K562 (cell line): Measurements from ENCODE around the gene COL5A1. TPM values are rescaled to one million over a fixed set of nuclear protein-coding genes. Genes with fewer than 3 reads are reported as not detected.

Source experiments
- ATAC-seq: fragments of 200-7000 bp; cut with Tn5 transposase; 3 replicates; pipeline ENCODE4 v1.9.1; 2020; ENCODE audit warnings: moderate library complexity
- BruUV-seq: library from RNA; stranded (reverse); fragments of 400-500 nt; replicated peaks from 2 replicates; lab custom pipeline; 2021; lab: Mats Ljungman, UMichigan
- CTCF ChIA-PET: fragments of 300-600 bp; formaldehyde crosslinking; extraction: SDS; loops from one replicate; lab custom pipeline; 2021; ENCODE audit warnings: low intra/inter-chr PET ratio; lab: Yijun Ruan, JAX
- POLR2A ChIA-PET: fragments of 300-600, 350-650 bp; sonication (Branson Sonifier 250); formaldehyde crosslinking; extraction: SDS; loops from one replicate; lab custom pipeline; 2021; ENCODE audit warnings: antibody characterized with exemption, inconsistent platforms; lab: Yijun Ruan, JAX
- DNase-seq, 4 experiments: peaks; one replicate each; pipeline versions ENCODE4 v3.0.0 to v3.0.0-alpha.2; 2011 to 2018; ENCODE audit warnings: low spot score in 3 of 4, mixed read lengths in 3 of 4; ENCODE audit errors: extremely low read depth in 1 of 4
- FAIRE-seq: peaks from 2 replicates; lab custom pipeline; 2011; peaks lifted over from hg19 to GRCh38; lab: Jason Lieb, UNC
- H2AFZ ChIP-seq: 2 replicates; pipeline ENCODE4 v1.6.0; 2011; ENCODE audit warnings: low read depth, low read length, control low read depth, inconsistent platforms
- H3K27ac ChIP-seq: fragments of 200-600 bp; 3 replicates; pipeline ENCODE4 v1.8.0; 2011; ENCODE audit warnings: low read depth, mild to moderate bottlenecking, control low read depth, inconsistent platforms, low read length, moderate library complexity, mixed read lengths; ENCODE audit errors: extremely low read depth
- H3K27me3 ChIP-seq, 2 experiments: fragments of 300-600 bp in 1 of 2; 2 replicates in 1 of 2; 3 replicates in 1 of 2; pipeline versions ENCODE4 v1.6.0 to v1.8.0; 2011; ENCODE audit warnings: inconsistent platforms in 2 of 2, low read length in 2 of 2, mild to moderate bottlenecking in 1 of 2, mixed read lengths in 1 of 2, moderate library complexity in 1 of 2; ENCODE audit not compliant: control insufficient read depth in 2 of 2, insufficient read depth in 2 of 2
- H3K36me3 ChIP-seq: fragments of 300-600 bp; 3 replicates; pipeline ENCODE4 v1.8.0; 2011; ENCODE audit warnings: mild to moderate bottlenecking, low read length, inconsistent platforms; ENCODE audit not compliant: control insufficient read depth, insufficient read depth
- H3K4me1 ChIP-seq, 2 experiments: fragments of 200-600 bp in 1 of 2; replicated peaks in 1 of 2; 2 replicates in 1 of 2; 3 replicates in 1 of 2; pipeline versions ENCODE4 v1.5.1 to v1.8.0; 2011; ENCODE audit warnings: inconsistent platforms in 2 of 2, low read length in 2 of 2, mild to moderate bottlenecking in 1 of 2, mixed read lengths in 1 of 2, moderate library complexity in 1 of 2; ENCODE audit not compliant: control insufficient read depth in 2 of 2, insufficient read depth in 2 of 2
- H3K4me2 ChIP-seq: 2 replicates; pipeline ENCODE4 v1.6.1; 2011; ENCODE audit warnings: low read length, control low read depth, inconsistent platforms, mixed read lengths; ENCODE audit not compliant: insufficient read depth
- H3K4me3 ChIP-seq: fragments of 200-600 bp; sonication (generic), shearing (Covaris generic); 2 replicates; pipeline ENCODE4 v1.5.1; 2016; ENCODE audit warnings: control low read depth, inconsistent platforms
- H3K79me2 ChIP-seq: fragments of 200-600 bp; 3 replicates; pipeline ENCODE4 v1.8.0; 2011; ENCODE audit warnings: low read length, inconsistent platforms; ENCODE audit not compliant: control insufficient read depth, insufficient read depth
- H3K9ac ChIP-seq, 2 experiments: 2 replicates each; pipeline versions ENCODE4 v1.6.0 to v1.6.1; 2011; ENCODE audit warnings: low read depth in 2 of 2, low read length in 2 of 2, control low read depth in 1 of 2, inconsistent platforms in 1 of 2, mild to moderate bottlenecking in 1 of 2, mixed read lengths in 1 of 2; ENCODE audit not compliant: insufficient read depth in 1 of 2
- H3K9me1 ChIP-seq: one replicate; pipeline ENCODE4 v1.6.0; 2011; ENCODE audit warnings: inconsistent platforms, mild to moderate bottlenecking, low read length, moderate library complexity; ENCODE audit not compliant: control insufficient read depth, insufficient read depth
- H3K9me3 ChIP-seq: replicated peaks from 2 replicates; pipeline ENCODE4 v1.5.1; 2011; ENCODE audit warnings: low read depth, low read length, inconsistent platforms; ENCODE audit not compliant: control insufficient read depth, insufficient read depth
- H4K20me1 ChIP-seq: replicated peaks from 2 replicates; pipeline ENCODE4 v1.6.1; 2011; ENCODE audit warnings: low read length, inconsistent platforms, mixed read lengths; ENCODE audit not compliant: control insufficient read depth, insufficient read depth
- DDX20 ChIP-seq: fragments of 450-650 bp; IDR thresholded peaks from 2 replicates; pipeline ENCODE4 v1.6.1; 2016; ENCODE audit warnings: missing genetic modification characterization, low read depth, mild to moderate bottlenecking, missing compliant biosample characterization, moderate library complexity
- DEAF1 ChIP-seq: fragments of 450-650 bp; formaldehyde crosslinking; IDR thresholded peaks from 2 replicates; pipeline ENCODE4 v1.4.0; 2020; ENCODE audit warnings: mild to moderate bottlenecking, moderate library complexity
- HMBOX1 ChIP-seq: sonication (generic); IDR thresholded peaks from 2 replicates; pipeline ENCODE4 v1.6.1; 2016
- HSF4 ChIP-seq: fragments of 250-450 bp; sonication (Bioruptor Pico); IDR thresholded peaks from 2 replicates; pipeline ENCODE4 v2.1.2; 2022; ENCODE audit warnings: mild to moderate bottlenecking, moderate library complexity, borderline replicate concordance
- MTA2 ChIP-seq: fragments of 450-650 bp; IDR thresholded peaks from 2 replicates; pipeline ENCODE4 v1.6.1; 2016; ENCODE audit warnings: low read depth
- MYC ChIP-seq, 2 experiments: fragments of 250-450 bp in 1 of 2; sonication (Bioruptor Pico) in 1 of 2; IDR thresholded peaks; 2 replicates each; pipeline versions ENCODE4 v1.5.1 to v1.6.1; 2012 to 2021; ENCODE audit warnings: low read depth in 2 of 2, borderline replicate concordance in 1 of 2, improper control_type of control experiment in 1 of 2, low read length in 1 of 2, mild to moderate bottlenecking in 1 of 2, moderate library complexity in 1 of 2
- NCOR1 ChIP-seq: fragments of 450-650 bp; IDR thresholded peaks from 2 replicates; pipeline ENCODE4 v1.6.1; 2016; ENCODE audit warnings: mild to moderate bottlenecking, moderate library complexity
- NFIC ChIP-seq: fragments of 450-650 bp; IDR thresholded peaks from 2 replicates; pipeline ENCODE4 v1.6.1; 2017; ENCODE audit warnings: mild to moderate bottlenecking, inconsistent platforms
- ZNF561 ChIP-seq: fragments of 450-650 bp; formaldehyde crosslinking; conservative IDR thresholded peaks from 2 replicates; pipeline ENCODE4 v1.4.0; 2020; ENCODE audit warnings: mild to moderate bottlenecking, moderate library complexity
- ZZZ3 ChIP-seq: fragments of 450-650 bp; IDR thresholded peaks from 2 replicates; pipeline ENCODE4 v1.6.1; 2016; ENCODE audit warnings: antibody characterized with exemption, mild to moderate bottlenecking, moderate library complexity
- WGBS: fragments of 100-300 bp; shearing (Covaris generic); methylation state at CpG from one replicate; pipeline ENCODE4 v1.1.6; 2016; ENCODE audit warnings: low coverage, mixed read lengths; ENCODE audit not compliant: insufficient coverage; ENCODE audit errors: missing lambda C conversion rate; 5-methylcytosine and 5-hydroxymethylcytosine counted together
- in situ Hi-C: fragments of 300-500 bp; cut with MboI; formaldehyde crosslinking; loops from 4 replicates; pipeline ENCODE4 v1.15.0; 2018; ENCODE audit warnings: inconsistent platforms, mixed read lengths
- intact Hi-C: fragments of 100-400 bp; cut with micrococcal nuclease; formaldehyde crosslinking; loops from 2 replicates; pipeline ENCODE4 v1.14.2; 2022
- polyA plus RNA-seq, 8 experiments: library from polyadenylated mRNA; depleted of rRNA in 4 of 8; stranded (reverse) in 5 of 8; unstranded in 3 of 8; fragments of >200 nt; fragmentation: Nextera tagmentation in 2 of 8; fragmentation: Illumina TruSeq in 1 of 8; extraction: Ambion mirVana in 2 of 8; extraction: Trizol in 1 of 8; gene quantifications; 2 replicates each; pipeline versions ENCODE4 v1.2.1 to v1.2.3, GENCODE V29; 2011 to 2014; ENCODE audit warnings: inconsistent platforms in 1 of 8, missing spikeins in 1 of 8
- total RNA-seq, 7 experiments: library from RNA; depleted of rRNA in 6 of 7; stranded (reverse); fragments of >200 nt in 6 of 7; fragmentation: Illumina TruSeq in 2 of 7; extraction: Trizol in 2 of 7; gene quantifications; 2 replicates each; pipeline versions ENCODE4 v1.2.1 to v1.2.3, GENCODE V29; 2011 to 2021; ENCODE audit warnings: low replicate concordance in 1 of 7

COL5A1 gene
- total and polyA plus RNA-seq, 9 of the 15 experiments (the other 6 are each of a cell fraction or from before 2014, with no cell fraction given), result under 0.01 to 0.13 (median 0.04) TPM; not detected in 6

GRCh38 chr9:134611046-134611445 lies 30.6 kb upstream of the COL5A1 start:
- no peak for FAIRE-seq
- ChIA-PET CTCF (no interaction called here), POLR2A (no interaction called here)
- Histone ChIP-seq H3K36me3 (no peaks in the 10 kb centered on the region), H3K79me2 (no peaks in the 10 kb centered on the region), H3K4me2 (no peak overlapping the region), H3K27ac (no peak overlapping the region), H3K4me1 (no peaks in the 10 kb centered on the region), H3K9me3 (no peaks in the 10 kb centered on the region), H3K4me3 (no peak overlapping the region), H3K9ac (no peak overlapping the region), H3K9me1 (no peaks in the 10 kb centered on the region), H2AFZ (no peak overlapping the region), H3K27me3 (no peaks in the 10 kb centered on the region; a peak in 1 of 5 replicates), H4K20me1 (no peaks in the 10 kb centered on the region)
- TF ChIP-seq HMBOX1 (no peak), HSF4 (no peak), DDX20 (tag) (no peak), DEAF1 (CRISPR knock-in tag) (no peak), ZNF561 (CRISPR knock-in tag) (no peak), MTA2 (no peak), MYC (IDR thresholded peaks at IDR 0.05; ENCODE audit: low read depth, low read length) (no peak), MYC (CRISPR knock-in tag; IDR thresholded peaks at IDR 0.05; ENCODE audit: borderline replicate concordance, low read depth) (no peak), NCOR1 (no peak), NFIC (no peak), ZZZ3 (no peak)
- ATAC-seq, result no peak
- WGBS, result 0% methylated on average over 4 of the region's 4 CpGs
- intact Hi-C loops, result no loop called here
- DNase-seq, result no peak
- in situ Hi-C loops, result no loop called here
- BruUV-seq, result no TSS peak
